NCI-H1930 (cell line): ENCODE measurements around the gene ANTKMT.
A peak's percentile ranks its signal among the peaks of the same experiment; 100 is the strongest.
"Not testable (repeated sequence)": the region's sequence is repeated elsewhere in the genome, so short reads cannot be mapped to it uniquely, and the experiment has no call there.

Source experiments
- DNase-seq, 2 experiments: peaks; one replicate each; lab custom pipeline; 2025; lab: John Stamatoyannopoulos, UW

Gene ANTKMT

GRCh38 chr16:681746-682427, 39.1 kb upstream of the ANTKMT start:
- no peak for DNase-seq

- no peak for DNase-seq
Observed at GRCh38 chr16:682493-683395, 38.2 kb upstream of the ANTKMT start.

- DNase-seq: no peak
Observed at GRCh38 chr16:683396-684070, 37.4 kb upstream of the ANTKMT start.

GRCh38 chr16:684071-684794, 36.7 kb upstream of the ANTKMT start, which contains the start of gene JMJD8:
Gene JMJD8 (minus strand): TSS chr16:684334. CDS start chr16:684319, 15 bp downstream.
- peak; percentile 95 to 98 for DNase-seq

- no peak for DNase-seq
Observed at GRCh38 chr16:684961-685696, 35.8 kb upstream of the ANTKMT start.

- peak; percentile 35 to 69 for DNase-seq
Observed at GRCh38 chr16:685967-686366, 35.0 kb upstream of the ANTKMT start.

- DNase-seq: no peak
Observed at GRCh38 chr16:686459-687260, 34.3 kb upstream of the ANTKMT start.

- DNase-seq: no peak
Observed at GRCh38 chr16:687499-687898, 33.4 kb upstream of the ANTKMT start.

GRCh38 chr16:689175-689897, 31.6 kb upstream of the ANTKMT start:
- no peak for DNase-seq

- DNase-seq: not testable (repeated sequence)
Observed at GRCh38 chr16:691242-691641, 29.7 kb upstream of the ANTKMT start.

- DNase-seq: no peak
Observed at GRCh38 chr16:692356-693108, 28.4 kb upstream of the ANTKMT start.

GRCh38 chr16:693364-693763, 27.6 kb upstream of the ANTKMT start:
- no peak for DNase-seq

GRCh38 chr16:693766-694165, 27.2 kb upstream of the ANTKMT start:
- no peak for DNase-seq

- no peak for DNase-seq
Observed at GRCh38 chr16:694187-694862, 26.6 kb upstream of the ANTKMT start.

GRCh38 chr16:694863-695354, 26.0 kb upstream of the ANTKMT start:
- no peak for DNase-seq

- peak; percentile 71 to 80 for DNase-seq
Observed at GRCh38 chr16:695355-696089, 25.4 kb upstream of the ANTKMT start.

- DNase-seq: no peak
Observed at GRCh38 chr16:698911-699671, 21.9 kb upstream of the ANTKMT start.
